Measurements from ENCODE around the gene PACS2.

DNA sequence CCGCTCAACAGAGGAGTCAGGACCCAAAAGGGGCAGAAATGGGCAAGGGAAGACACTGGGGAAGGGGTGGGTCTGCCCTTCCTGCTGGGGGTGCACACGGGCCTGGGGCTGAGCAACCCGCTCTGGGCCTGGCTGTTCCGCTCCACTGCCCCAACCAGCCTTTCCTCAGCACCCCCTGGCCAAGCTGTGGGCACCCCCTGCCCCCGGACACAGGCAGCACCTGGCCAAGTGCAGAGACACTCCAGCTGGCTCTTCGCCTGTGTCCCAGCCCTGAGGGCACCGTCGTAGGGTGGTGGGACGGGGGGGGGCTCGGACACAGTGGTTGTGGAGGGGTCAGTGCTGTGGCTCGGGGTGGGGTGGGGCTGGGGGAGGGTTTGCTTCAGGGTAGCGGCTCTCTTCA is 10.3 kb downstream of the PACS2 start:
- TF ChIP-seq POLR2A (IDR thresholded peaks at IDR 0.05; ENCODE audit: control extremely low read depth in 1 of 2, low read depth in 2 of 2, low read length in 2 of 2) = no peak
- TF ChIP-seq CEBPB (IDR thresholded peaks at IDR 0.05; ENCODE audit: low read depth, low read length) = no peak
- TF ChIP-seq EZH2 (IDR thresholded peaks at IDR 0.05; ENCODE audit: low read depth, low read length, severe bottlenecking) = no peak
- no peak for TF ChIP-seq RFX5 (IDR thresholded peaks at IDR 0.05; ENCODE audit: borderline replicate concordance, low read depth, low read length)
- TF ChIP-seq RAD21 (IDR thresholded peaks at IDR 0.05 in 1 of 2, conservative IDR thresholded peaks at IDR 0.05 in 1 of 2; ENCODE audit: low read depth in 2 of 2, low read length in 2 of 2) = no peak
- TF ChIP-seq, protein P1, sequence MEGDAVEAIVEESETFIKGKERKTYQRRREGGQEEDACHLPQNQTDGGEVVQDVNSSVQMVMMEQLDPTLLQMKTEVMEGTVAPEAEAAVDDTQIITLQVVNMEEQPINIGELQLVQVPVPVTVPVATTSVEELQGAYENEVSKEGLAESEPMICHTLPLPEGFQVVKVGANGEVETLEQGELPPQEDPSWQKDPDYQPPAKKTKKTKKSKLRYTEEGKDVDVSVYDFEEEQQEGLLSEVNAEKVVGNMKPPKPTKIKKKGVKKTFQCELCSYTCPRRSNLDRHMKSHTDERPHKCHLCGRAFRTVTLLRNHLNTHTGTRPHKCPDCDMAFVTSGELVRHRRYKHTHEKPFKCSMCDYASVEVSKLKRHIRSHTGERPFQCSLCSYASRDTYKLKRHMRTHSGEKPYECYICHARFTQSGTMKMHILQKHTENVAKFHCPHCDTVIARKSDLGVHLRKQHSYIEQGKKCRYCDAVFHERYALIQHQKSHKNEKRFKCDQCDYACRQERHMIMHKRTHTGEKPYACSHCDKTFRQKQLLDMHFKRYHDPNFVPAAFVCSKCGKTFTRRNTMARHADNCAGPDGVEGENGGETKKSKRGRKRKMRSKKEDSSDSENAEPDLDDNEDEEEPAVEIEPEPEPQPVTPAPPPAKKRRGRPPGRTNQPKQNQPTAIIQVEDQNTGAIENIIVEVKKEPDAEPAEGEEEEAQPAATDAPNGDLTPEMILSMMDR (IDR thresholded peaks at IDR 0.05; ENCODE audit: control extremely low read depth in 1 of 3, insufficient read depth in 1 of 3, low read depth in 1 of 3, low read length in 3 of 3) = no peak
- TF ChIP-seq TBP (IDR thresholded peaks at IDR 0.05; ENCODE audit: low read depth, low read length) = no peak
- TF ChIP-seq JUND (IDR thresholded peaks at IDR 0.05; ENCODE audit: low read length) = no peak
- no peak for TF ChIP-seq SUZ12 (IDR thresholded peaks at IDR 0.05; ENCODE audit: low read length)
- TF ChIP-seq POLR2AphosphoS5 (IDR thresholded peaks at IDR 0.05; ENCODE audit: low read depth, low read length) = no peak
- no peak for TF ChIP-seq NANOG (IDR thresholded peaks at IDR 0.05; ENCODE audit: insufficient read depth, low read depth, low read length, poor library complexity, severe bottlenecking)
- TF ChIP-seq TAF1 (IDR thresholded peaks at IDR 0.05; ENCODE audit: low read depth, low read length) = no peak
- no peak for TF ChIP-seq FOSL1 (IDR thresholded peaks at IDR 0.05; ENCODE audit: insufficient read depth, low read depth, low read length)
- no peak for TF ChIP-seq YY1 (IDR thresholded peaks at IDR 0.05; ENCODE audit: low read depth, low read length)

Data from H1 (cell line).